GM21381 (cell line): Measurements from ENCODE around the gene ACKR2.

Experiments used
- ATAC-seq: cut with Tn5 transposase; IDR thresholded peaks from one replicate; pipeline ENCODE4 v1.9.1; 2021; ENCODE audit warnings: mild to moderate bottlenecking, moderate library complexity; ENCODE audit not compliant: unreplicated experiment

The ACKR2 gene

DNA sequence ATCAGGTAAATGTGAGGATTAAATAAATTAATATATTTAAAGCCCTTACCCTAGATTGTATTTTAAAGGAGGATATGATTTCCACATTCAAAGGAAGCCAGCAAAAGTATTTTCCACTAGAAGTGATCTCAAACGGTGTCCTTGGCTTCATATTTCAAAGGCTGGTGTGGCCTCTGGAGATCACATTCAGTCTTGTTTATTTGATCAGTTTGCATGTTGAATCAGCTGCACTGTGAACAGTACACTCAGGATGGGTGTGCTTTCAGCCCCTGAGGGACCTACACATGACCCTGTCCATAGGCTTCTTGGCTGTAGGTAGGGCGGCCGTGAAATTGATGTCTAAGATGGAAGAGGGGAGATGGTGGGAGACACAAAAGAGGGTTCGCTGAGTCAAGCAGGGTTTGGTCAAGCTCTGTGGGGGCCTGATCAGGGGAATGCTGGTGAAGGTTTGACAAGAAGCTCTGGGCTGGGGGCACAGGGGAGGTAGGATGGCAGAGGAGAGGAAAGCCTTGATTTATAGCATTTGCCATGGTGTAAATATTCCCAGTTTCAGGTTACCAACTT is 44.6 kb downstream of the ACKR2 start:
- ATAC-seq: no peak

DNA sequence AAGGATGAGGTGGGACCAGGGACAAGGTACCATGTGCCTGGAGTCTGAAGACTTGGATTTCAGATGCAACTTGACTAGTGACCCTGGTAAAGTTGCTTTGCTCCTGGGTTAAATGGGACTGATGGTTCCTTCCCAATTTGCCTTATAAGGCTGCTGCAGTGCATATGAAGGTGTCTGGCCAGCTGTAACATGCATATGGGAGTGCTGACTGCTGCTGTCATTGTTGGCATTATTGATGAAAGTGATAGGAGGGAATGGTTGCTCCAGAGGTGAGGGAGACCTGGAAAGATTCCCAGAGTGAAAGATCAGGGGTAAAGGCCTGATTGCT is 45.9 kb downstream of the ACKR2 start:
- no peak for ATAC-seq

DNA sequence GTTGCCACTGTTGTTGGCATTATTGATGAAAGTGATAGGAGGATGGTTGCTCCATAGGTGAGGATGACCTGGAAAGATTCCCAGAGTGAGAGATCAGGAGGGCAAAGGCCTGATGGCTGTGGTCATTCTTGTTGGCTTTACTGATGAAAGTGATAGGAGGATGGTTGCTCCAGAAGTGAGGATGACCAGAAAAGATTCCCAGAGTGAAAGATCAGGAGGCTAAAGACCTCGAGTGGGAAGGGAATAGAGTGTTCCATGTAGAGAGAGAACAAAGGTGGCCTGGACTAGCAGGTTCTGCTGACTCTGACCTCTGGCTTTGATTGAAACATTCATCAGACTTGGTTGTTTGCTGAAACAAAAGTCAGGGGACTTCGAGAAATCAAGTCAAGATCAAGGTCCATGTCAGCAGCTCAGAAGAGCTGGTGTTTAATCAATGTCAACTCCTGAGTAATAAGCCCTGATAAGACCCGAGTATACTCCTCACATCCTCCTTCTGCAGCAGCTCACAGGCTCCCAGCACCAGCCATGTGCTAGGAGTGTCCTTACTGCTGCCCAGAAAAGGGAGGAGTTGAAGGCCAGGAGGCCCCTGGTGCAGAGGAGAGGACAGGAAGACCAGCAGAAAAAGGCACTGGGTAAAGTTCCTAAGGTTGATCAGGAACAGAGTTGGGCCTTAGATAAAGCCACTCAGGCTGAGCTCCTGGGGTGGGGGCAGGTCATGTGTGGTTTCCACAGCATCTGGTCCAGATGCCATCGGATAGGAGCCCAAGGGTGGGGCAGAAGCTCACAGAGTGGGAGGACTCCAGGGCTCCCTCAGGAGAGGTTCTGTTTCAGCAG is 46.5 kb downstream of the ACKR2 start:
- ATAC-seq: no peak

DNA sequence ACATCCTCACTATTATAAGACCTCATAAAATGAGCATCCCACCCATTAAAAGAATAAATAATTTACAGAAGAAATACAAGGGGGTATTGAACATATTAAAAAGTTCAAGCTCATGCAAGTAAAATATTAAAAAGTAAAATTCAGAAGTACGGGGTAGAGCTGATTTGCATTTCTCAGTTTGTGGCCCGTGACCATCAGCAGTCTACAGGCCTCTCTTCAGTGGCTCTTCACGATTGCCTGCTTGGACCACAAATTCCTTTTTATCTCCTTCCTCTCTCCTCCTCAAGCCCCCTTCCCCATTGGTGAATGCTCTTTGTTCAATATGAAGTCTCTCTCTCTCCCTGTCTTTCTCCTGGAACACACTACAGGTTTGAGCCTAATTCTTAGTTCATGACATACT is 47.3 kb downstream of the ACKR2 start:
- ATAC-seq: no peak

DNA sequence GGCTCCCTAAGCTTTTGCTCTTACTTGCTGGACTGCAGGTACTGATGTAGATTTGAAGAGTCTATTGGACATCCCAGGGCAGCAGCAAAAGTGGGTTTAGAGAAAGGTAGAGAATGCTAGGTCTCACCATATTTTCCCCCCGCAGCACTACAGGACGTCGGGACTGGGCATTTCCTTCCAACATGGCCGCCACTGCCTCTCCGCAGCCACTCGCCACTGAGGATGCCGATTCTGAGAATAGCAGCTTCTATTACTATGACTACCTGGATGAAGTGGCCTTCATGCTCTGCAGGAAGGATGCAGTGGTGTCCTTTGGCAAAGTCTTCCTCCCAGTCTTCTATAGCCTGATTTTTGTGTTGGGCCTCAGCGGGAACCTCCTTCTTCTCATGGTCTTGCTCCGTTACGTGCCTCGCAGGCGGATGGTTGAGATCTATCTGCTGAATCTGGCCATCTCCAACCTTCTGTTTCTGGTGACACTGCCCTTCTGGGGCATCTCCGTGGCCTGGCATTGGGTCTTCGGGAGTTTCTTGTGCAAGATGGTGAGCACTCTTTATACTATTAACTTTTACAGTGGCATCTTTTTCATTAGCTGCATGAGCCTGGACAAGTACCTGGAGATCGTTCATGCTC is 55.2 kb downstream of the ACKR2 start:
- ATAC-seq: no peak

DNA sequence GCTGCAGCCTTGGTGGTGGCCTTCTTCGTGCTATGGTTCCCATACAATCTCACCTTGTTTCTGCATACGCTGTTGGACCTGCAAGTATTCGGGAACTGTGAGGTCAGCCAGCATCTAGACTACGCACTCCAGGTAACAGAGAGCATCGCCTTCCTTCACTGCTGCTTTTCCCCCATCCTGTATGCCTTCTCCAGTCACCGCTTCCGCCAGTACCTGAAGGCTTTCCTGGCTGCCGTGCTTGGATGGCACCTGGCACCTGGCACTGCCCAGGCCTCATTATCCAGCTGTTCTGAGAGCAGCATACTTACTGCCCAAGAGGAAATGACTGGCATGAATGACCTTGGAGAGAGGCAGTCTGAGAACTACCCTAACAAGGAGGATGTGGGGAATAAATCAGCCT is 56.0 kb downstream of the ACKR2 start:
- ATAC-seq: no peak

DNA sequence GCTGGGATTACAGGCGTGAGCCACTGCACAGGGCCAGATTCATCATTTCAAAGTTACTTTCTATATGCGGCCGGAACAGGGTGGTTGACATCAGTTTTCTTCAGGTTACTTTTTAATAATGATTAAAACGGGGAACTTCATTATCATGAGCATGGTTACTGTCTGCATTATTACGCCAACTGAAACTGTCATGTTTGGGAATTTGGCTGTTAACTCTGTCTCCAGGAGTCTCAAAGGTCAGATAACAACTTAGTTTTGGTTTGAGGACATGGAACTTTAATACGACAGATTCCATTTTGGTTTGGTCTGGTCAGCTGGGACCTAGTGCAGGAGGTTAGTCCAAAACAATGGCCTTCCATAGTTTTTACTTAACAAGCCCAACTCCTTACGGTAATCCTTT is 57.9 kb downstream of the ACKR2 start:
- no peak for ATAC-seq

DNA sequence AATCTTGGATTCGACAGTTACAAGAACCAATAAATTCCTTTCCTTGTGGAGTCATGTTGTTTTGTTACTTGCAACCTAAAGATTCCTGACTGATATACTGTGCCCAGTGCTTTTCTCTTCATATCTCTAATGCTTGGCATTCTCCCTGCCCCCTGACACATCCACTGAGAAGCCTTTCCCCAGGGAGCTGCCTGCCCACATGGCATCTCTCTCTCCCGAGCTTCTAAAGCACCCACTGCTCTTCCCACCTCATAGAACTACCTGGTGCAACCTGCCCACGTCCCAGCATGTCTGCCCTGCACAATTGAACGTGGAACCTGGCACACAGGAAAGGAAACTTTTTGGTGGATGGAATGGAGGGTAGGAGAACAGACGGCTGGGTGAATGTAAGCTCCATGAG is 59.6 kb downstream of the ACKR2 start:
- no peak for ATAC-seq

DNA sequence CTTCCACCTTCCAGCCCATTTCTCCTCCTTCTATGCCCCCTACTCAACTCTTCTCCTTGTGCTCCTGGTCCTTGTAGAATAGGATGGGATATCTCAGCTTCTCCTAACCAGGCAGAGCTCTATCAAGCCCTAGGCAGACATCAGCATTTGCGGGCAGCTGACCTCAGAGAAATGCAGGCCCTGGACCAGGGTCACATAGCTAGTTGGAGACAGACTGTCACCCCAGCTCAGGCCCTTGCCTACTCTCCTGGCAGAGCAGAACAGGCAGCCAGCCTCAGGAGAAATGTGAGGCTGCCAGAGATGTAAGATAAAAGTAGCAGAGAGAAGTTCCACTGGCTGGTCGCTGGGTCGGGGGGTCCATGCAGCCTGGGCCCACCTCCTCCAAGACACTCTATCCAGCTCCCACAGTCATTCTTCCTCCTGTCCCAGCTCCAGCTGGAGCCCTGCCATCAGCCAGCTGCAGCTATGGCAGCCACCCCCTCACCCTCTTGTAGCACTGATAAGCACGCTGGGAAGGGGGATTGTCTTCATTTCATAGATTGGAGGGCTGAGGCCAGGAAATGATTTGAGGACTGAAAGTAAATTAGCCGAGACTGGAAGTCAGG is 62.4 kb downstream of the ACKR2 start:
- ATAC-seq: no peak

DNA sequence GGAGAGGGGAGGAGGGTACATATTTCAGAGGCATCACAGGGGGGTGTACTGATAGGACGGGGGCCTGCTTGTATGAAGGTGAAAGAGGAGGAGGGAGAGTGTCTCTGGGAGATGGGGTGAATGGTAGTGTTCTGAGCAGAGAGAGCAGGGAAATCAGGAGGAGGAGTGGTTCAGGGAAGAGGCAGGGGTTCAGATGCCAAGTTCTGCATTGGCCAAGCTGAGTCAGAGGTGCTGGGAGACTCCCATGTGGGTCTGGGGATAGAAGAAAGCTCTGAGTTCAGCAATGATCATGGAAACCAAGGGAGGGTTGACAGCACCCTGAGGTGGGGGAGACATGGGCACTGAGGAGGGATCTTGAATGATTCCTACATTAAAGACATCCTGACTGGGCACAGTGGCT is 63.5 kb downstream of the ACKR2 start:
- no peak for ATAC-seq

DNA sequence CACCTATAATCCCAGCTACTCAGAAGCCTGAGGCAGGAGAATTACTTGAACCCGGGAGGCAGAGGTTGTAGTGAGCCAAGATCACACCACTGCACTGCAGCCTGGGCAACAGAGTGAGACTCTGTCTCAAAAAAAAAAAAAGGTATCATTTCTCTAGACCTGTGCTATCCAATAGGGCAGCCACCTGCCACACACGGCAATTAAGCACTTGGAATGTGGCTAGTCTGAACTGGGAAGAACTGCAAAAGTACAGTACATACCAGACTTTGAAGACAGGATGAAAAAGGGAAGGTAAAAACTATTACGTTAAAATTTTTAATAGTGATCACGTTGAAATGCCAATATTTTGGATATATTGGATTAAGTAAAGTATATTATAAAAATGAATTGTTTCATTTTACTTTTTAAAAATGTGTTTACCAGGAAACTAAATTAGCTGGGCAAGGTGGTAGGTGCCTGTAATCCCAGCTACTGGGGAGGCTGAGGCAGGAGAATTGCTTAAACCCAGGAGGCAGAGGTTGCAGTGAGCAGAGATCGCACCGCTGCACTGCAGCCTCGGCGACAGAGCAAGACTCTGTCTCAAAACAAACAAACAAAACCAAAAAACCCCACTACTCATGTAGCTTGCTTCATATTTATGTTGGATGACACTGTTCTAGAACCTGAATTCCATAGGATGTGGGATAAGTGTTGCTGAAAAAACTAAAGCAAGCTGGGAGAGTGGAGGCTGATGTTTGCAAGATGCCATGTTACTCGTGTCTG is 64.2 kb downstream of the ACKR2 start:
- ATAC-seq: no peak

DNA sequence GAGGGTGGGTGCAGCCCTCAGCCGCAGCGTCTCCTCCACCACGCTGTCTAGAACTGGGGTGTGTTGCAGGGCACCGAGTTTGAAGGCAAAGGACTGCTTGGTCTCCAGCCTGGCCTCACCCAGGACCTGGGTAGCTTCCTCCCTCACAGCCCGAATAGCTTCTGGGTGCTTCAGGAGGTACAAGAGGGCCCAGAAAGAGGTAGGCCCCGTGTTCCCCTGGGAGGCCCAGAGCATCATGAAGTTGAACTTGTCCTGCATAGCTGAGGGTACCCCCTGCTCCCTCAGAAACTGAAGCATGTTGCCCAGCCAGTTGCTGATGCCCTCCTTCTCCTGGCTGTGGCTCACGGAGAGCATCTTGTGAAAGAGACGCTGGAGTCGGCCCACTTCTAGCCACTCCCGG is 65.5 kb downstream of the ACKR2 start:
- ATAC-seq: no peak

DNA sequence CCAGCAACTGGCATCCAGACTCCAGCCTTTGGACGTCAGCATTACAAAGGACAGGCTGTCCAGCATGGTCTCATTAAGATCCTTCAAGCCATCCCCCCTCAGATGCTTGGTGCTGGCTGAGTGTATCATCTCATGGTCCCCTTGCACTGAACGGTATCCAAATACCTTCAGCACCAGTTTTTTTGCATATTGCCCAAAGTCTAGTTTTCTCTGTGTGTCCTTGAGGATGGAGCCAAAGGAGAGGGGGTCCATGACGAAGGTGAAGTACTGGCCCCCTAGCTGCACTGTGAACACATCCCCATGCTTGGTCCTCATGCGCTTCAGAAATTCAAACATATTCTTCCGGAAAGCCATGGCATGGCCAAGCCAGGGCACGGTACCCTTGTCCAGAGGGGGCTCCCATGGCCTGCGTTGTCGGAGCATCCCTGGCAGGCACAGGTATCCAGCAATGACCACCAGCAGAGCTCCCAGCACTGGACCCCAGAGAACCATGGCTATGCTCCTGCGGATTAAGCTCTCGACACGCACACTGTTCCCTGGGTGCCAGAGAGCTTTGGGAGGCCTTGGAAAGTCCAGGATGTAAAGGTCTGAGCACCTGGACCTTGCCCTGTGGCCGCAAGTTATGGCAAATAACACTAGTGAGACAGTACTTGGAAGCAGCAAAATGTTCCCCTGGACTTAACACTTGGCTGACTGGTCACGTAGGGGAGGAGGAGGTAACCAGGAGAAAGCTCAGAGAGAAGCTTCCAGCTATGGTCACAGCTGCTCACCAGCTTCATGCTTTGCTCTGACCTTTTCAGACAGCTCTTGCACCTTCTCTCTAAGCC is 66.3 kb downstream of the ACKR2 start, which contains the start of gene CYP8B1:
CYP8B1 (minus strand) TSS at position 555 of the 827 bp plus-strand sequence; CDS start at position 492, 63 bp downstream.
- no peak for ATAC-seq

DNA sequence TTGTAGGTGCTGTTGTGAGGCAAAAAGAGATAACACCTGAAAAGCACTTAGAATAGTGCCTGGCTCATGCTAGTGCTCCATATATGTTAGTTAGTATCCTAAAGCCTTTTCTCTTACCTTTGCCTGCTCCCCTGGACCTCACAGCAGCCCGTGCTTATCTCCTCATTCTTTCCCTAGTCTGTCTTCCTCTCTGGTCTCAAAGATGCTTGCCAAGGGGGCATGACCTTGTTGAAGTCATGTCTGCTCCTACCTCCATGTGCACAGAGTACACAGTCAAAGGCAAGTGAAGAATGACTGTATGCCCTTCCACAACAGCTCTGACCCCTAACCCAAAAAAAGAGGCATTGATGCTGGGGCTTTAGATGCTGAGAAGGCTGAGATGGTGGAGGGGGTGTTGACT is 67.2 kb downstream of the ACKR2 start:
- no peak for ATAC-seq

DNA sequence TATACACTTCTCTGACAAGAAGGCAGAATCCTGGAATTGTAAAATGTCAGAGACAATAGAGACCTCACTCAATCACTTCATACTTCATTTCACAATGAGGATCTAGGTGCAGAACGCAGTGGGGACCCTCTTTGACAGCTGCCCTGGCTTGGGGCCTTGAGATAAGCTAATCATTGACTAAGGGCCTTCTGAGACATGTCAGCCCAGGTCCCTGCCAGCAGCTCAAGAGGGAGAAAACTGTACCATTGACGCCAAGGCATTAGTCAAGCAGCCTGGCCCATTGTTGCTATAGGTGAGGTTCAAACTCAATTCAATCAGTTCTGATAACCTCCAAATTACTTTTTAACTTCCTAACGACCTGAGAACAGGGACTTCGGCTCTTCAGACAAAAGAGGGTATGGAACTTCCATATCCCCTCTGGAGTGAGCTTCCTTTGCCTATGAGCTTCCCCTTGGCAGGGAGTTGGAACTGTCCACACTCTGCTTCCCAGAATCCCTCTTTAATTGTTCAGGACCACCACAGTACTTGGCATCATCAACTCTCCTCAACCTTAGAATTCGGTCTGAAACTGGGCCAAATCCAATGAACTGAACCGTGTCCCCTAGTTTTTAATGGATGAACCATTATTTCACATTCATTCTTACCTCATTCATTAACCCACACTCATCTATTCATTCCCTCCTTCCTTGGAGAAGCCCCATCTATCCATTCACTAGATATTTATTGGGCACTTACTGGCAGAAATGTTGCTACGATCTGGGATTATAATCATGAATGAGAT is 67.9 kb downstream of the ACKR2 start:
- ATAC-seq: no peak

DNA sequence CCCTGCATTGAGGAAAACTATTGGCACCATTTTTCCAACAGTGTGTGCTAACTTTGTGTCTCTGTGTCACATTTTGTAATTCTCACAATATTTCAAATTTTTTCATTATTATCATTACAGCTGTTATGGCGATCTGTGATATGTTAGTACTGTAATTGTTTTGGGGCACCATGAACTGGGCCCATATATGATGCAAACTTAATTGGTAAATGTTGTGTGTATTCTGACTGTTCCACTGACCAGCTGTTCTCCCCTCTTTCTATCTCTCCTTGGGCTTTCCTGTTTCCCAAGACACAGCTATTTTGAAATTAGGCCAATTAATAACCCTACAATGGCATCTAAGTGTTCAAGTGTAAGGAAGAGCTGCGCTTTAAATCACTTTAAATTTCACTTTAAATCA is 68.6 kb downstream of the ACKR2 start:
- ATAC-seq: no peak

DNA sequence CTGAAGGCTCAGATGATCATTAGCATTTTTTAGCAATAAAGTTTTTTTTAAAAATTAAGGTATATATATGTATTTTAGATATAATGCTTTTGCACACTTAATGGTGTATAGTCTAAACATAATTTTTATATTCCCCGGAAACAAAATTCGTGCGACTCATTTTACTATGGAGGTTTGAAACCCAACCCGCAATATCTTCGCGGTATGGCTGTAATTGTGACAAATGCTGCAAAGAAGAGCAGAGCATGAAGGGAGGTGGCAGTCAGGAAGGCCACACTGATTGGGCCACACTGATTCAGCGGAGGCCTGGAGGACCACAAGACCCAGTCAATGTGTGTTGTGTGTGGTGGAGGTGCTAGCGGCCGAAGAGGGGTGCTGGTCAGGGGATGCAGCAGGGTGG is 70.9 kb downstream of the ACKR2 start:
- ATAC-seq: no peak

DNA sequence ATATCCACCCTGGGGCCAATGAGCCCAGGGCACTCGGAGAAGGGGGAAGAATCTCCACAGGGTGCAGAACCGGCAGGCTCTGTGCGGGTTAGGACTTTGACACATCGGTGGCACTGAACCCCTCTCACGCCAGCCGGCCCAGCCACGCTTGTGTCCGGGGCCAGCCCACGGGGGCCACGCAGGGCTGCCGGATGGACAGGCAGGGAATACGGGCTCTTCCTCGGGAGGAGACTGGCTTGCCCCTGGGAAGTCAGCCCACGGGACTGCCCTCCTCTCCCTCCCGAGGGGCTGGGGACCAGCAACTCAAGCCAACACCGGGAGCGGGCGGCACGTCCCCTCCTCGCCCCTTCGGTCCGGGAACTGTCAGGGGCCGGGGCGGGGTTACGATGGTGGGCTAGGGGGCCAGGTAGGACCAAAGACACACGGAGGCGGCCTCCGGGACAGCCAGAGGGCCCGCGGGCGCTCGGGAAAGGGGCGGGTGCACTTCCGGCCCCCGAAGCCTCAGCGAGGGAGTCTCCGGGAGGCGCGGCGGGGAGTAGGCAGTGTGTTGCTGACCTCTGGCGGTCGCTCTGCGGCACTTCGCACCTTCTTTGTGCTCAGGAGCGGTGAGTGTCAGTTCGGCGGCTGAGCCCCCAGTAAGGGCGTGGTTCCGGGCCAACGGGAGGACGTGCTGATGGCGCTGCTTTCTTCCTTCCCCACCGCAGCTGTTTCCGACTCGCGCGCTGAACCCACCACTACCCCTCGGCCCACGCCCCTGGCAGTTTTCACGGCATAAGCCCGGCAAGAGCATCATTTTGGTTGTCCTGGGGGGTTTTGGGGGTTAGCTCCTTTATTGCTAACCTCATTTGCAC is 71.6 kb downstream of the ACKR2 start:
- peak; percentile 97 for ATAC-seq
